ENCODE data around the gene RALGPS2. TPM values are rescaled to one million over a fixed set of nuclear protein-coding genes. Genes with fewer than 3 reads are reported as not detected.

The RALGPS2 gene
- total and polyA plus RNA-seq, 2 experiments from 2014 or later: 8.1 to 31.2 TPM

GRCh38 chr1:178818416-178818815, 93.4 kb downstream of the RALGPS2 start:
- H3K27ac ChIP-seq (ENCODE audit: low read depth): no peak overlapping the region
- no peak overlapping the region for H3K4me3 Mint-ChIP-seq
- DNase-seq (ENCODE audit: low spot score): no peak
- no peaks in the 10 kb centered on the region for H3F3A ChIP-seq (replicated peaks; ENCODE audit: low read depth)
- no peak overlapping the region for H3K4me3 ChIP-seq
- 0 out of 3 replicates have a peak, but pooled peaks cover 5% of the 10 kb centered on the region for H3K36me3 Mint-ChIP-seq (ENCODE audit: low read depth)
- no peak overlapping the region for H2AFZ ChIP-seq
- H3K79me2 ChIP-seq (replicated peaks; ENCODE audit: insufficient read depth): no peaks in the 10 kb centered on the region
- H3K27me3 ChIP-seq (ENCODE audit: insufficient read depth): no peaks in the 10 kb centered on the region
- no peaks in the 10 kb centered on the region for H3K9me3 Mint-ChIP-seq
- no peak for TF ChIP-seq NANOG (IDR thresholded peaks at IDR 0.05; ENCODE audit: borderline replicate concordance)
- TF ChIP-seq ZNF331 (CRISPR knock-in tag; IDR thresholded peaks at IDR 0.05; ENCODE audit: low read depth): no peak
- TF ChIP-seq JUNB (IDR thresholded peaks at IDR 0.05; ENCODE audit: unreplicated experiment): no peak
- TF ChIP-seq CTCF (conservative IDR thresholded peaks at IDR 0.05; ENCODE audit: low read depth in 2 of 2): no peak
- no peak for TF ChIP-seq STAT1 (IDR thresholded peaks at IDR 0.05; ENCODE audit: unreplicated experiment)
- no peak for TF ChIP-seq ZNF462 (CRISPR knock-in tag; IDR thresholded peaks at IDR 0.05)
- no peak for TF ChIP-seq REST (IDR thresholded peaks at IDR 0.05; ENCODE audit: unreplicated experiment)
- TF ChIP-seq POLR2AphosphoS5 (IDR thresholded peaks at IDR 0.05; ENCODE audit: low read depth): no peak
- no peak for TF ChIP-seq EZH2phosphoT487 (IDR thresholded peaks at IDR 0.05; ENCODE audit: unreplicated experiment)
- no peak for TF ChIP-seq CREB1 (CRISPR knock-in tag; IDR thresholded peaks at IDR 0.05; ENCODE audit: low read depth)
- no peak for TF ChIP-seq EZH2 (IDR thresholded peaks at IDR 0.05; ENCODE audit: low read depth, unreplicated experiment)
- TF ChIP-seq ZNF114 (CRISPR knock-in tag; IDR thresholded peaks at IDR 0.05): no peak
- TF ChIP-seq ETS1 (IDR thresholded peaks at IDR 0.05): no peak
- no peaks in the 10 kb centered on the region for H3K9me2 ChIP-seq (ENCODE audit: insufficient read depth)
- H3K4me1 ChIP-seq (ENCODE audit: insufficient read depth): no peaks in the 10 kb centered on the region
- ATAC-seq: no peak
- peaks cover 6% of the 10 kb centered on the region for H3K27me3 Mint-ChIP-seq (ENCODE audit: insufficient read depth, low read depth, poor library complexity)
- H3K4me1 Mint-ChIP-seq: no peaks in the 10 kb centered on the region
- H3K27ac Mint-ChIP-seq: 0 out of 2 replicates have a peak overlapping the region, but pooled peaks have one; percentile 69
- H3K36me3 ChIP-seq (ENCODE audit: insufficient read depth): no peaks in the 10 kb centered on the region
- no peaks in the 10 kb centered on the region for H4K20me1 ChIP-seq (replicated peaks; ENCODE audit: insufficient read depth)
- no peak overlapping the region for H3K4me2 ChIP-seq

Data from GM23338 (cell line).